Measurements from ENCODE around the gene ASIC4. TPM values are rescaled to one million over a fixed set of nuclear protein-coding genes. Genes with fewer than 3 reads are reported as not detected.

The ASIC4 gene
- total and polyA plus RNA-seq, 2 of the 13 experiments (the other 11 are each of a cell fraction or from before 2014, with no cell fraction given): 0.03 TPM; not detected in 1

GRCh38 chr2:219541611-219542180, 27.4 kb downstream of the ASIC4 start (continued):
- TF ChIP-seq NR3C1 (CRISPR knock-in tag; IDR thresholded peaks at IDR 0.05) (no peak), ZNF180 (CRISPR knock-in tag; IDR thresholded peaks at IDR 0.05; ENCODE audit: borderline replicate concordance, low read depth) (no peak), ISL2 (CRISPR knock-in tag; IDR thresholded peaks at IDR 0.05) (peak; percentile 69), RELA (CRISPR knock-in tag; IDR thresholded peaks at IDR 0.05) (peak; percentile 77; the same call in 1 of the 2 replicates), STAT6 (CRISPR knock-in tag; IDR thresholded peaks at IDR 0.05; ENCODE audit: borderline replicate concordance) (0 out of 2 replicates have a peak, but pooled peaks have one; percentile 0), ZNF430 (CRISPR knock-in tag; IDR thresholded peaks at IDR 0.05) (no peak; the same call in 1 of the 2 replicates), IRX3 (CRISPR knock-in tag; IDR thresholded peaks at IDR 0.05; ENCODE audit: borderline replicate concordance, low read depth) (no peak), ZNF556 (CRISPR knock-in tag; IDR thresholded peaks at IDR 0.05; ENCODE audit: borderline replicate concordance) (peak; percentile 98), YY1 (IDR thresholded peaks at IDR 0.05; ENCODE audit: insufficient read depth, insufficient replicate concordance, low read depth, low read length) (peak; percentile 71), ZNF687 (CRISPR knock-in tag; IDR thresholded peaks at IDR 0.05) (peak; percentile 97), RFXANK (CRISPR knock-in tag; IDR thresholded peaks at IDR 0.05) (no peak), ZNF83 (CRISPR knock-in tag; IDR thresholded peaks at IDR 0.05; ENCODE audit: borderline replicate concordance) (no peak), CHCHD3 (CRISPR knock-in tag; IDR thresholded peaks at IDR 0.05) (no peak), TEAD2 (CRISPR knock-in tag; IDR thresholded peaks at IDR 0.05) (no peak), IKZF4 (CRISPR knock-in tag; IDR thresholded peaks at IDR 0.05; ENCODE audit: borderline replicate concordance, low read depth, not compliant biosample characterization) (no peak), FOXA1 (IDR thresholded peaks at IDR 0.05) (no peak), FOXA1 (CRISPR knock-in tag; IDR thresholded peaks at IDR 0.05) (no peak; the same call in 1 of the 2 replicates), GRHL1 (CRISPR knock-in tag; conservative IDR thresholded peaks at IDR 0.05) (no peak), RCOR2 (CRISPR knock-in tag; IDR thresholded peaks at IDR 0.05) (no peak), ZNF207 (IDR thresholded peaks at IDR 0.05; ENCODE audit: borderline replicate concordance) (no peak), TAF15 (IDR thresholded peaks at IDR 0.05; ENCODE audit: low read depth, low read length, poor library complexity, severe bottlenecking) (peak; percentile 82), TARDBP (CRISPR knock-in tag; IDR thresholded peaks at IDR 0.05) (peak; percentile 83), SP5 (CRISPR knock-in tag; IDR thresholded peaks at IDR 0.05; ENCODE audit: borderline replicate concordance, low read depth) (no peak; the same call in 1 of the 2 replicates)

Measured in HepG2 (cell line).